Stomach smooth muscle (tissue), 2 donors: ENCODE measurements around the gene GPN1.

Experiments used
- H3K27ac ChIP-seq: one replicate; pipeline ENCODE4 v1.7.0; 2013; ENCODE audit warnings: mild to moderate bottlenecking, low read length, inconsistent platforms
- H3K27me3 ChIP-seq, 2 donors: one replicate each; pipeline ENCODE4 v1.7.0; 2013; ENCODE audit warnings: low read length in 2 of 2; ENCODE audit not compliant: insufficient read depth in 2 of 2, control insufficient read depth in 1 of 2
- H3K36me3 ChIP-seq, 2 donors: one replicate each; pipeline ENCODE4 v1.7.0; 2013; ENCODE audit warnings: low read length in 2 of 2; ENCODE audit not compliant: control insufficient read depth in 2 of 2, insufficient read depth in 2 of 2
- H3K4me1 ChIP-seq: one replicate; pipeline ENCODE4 v1.7.0; 2013; ENCODE audit warnings: low read length; ENCODE audit not compliant: control insufficient read depth, insufficient read depth
- H3K4me3 ChIP-seq, 2 donors: one replicate each; pipeline ENCODE4 v1.7.0; 2013; ENCODE audit warnings: low read length in 2 of 2
- H3K9ac ChIP-seq, 2 donors: one replicate each; pipeline ENCODE4 v1.7.0; 2013; ENCODE audit warnings: low read length in 2 of 2, mild to moderate bottlenecking in 1 of 2
- H3K9me3 ChIP-seq, 2 donors: one replicate each; pipeline ENCODE4 v1.7.0; 2013; ENCODE audit warnings: low read length in 2 of 2; ENCODE audit not compliant: control insufficient read depth in 2 of 2
- donor health status: healthy.
- donor health status: Pancreatic carcinoma.

Gene GPN1

GRCh38 chr2:27697660-27698059 is 68.8 kb downstream of the GPN1 start:
- Histone ChIP-seq H3K27ac (no peak overlapping the region), H3K4me3 (no peak overlapping the region), H3K4me1 (no peaks in the 10 kb centered on the region), H3K36me3 (peaks cover 5 to 10% of the 10 kb centered on the region in 2 donors), H3K27me3 (no peaks in the 10 kb centered on the region), H3K9ac (no peak overlapping the region), H3K9me3 (no peaks in the 10 kb centered on the region)
